Lower leg skin (tissue), 4 donors: ENCODE results near the gene PARM1. TPM values are rescaled to one million over a fixed set of nuclear protein-coding genes. Genes with fewer than 3 reads are reported as not detected.

Experiments used
- DNase-seq, 2 donors: peaks; one replicate each; pipeline ENCODE4 v3.0.0-alpha.2; 2019; ENCODE audit warnings: low spot score in 2 of 2
- H3K4me3 ChIP-seq: fragments of 200-600 bp; sonication (generic); 2 replicates; pipeline ENCODE4 v1.5.1; 2017; ENCODE audit warnings: mild to moderate bottlenecking, low read depth; ENCODE audit not compliant: poor library complexity, severe bottlenecking
- CTCF ChIP-seq, 3 donors: fragments of 450-650 bp; IDR thresholded peaks; one replicate each; pipeline ENCODE4 v1.5.1; 2016; ENCODE audit warnings: antibody characterized with exemption in 3 of 3, mild to moderate bottlenecking in 3 of 3, moderate library complexity in 2 of 3
- POLR2A ChIP-seq, 2 donors: fragments of 450-650 bp; IDR thresholded peaks; one replicate each; pipeline ENCODE4 v1.6.1; 2016 to 2017; ENCODE audit warnings: antibody characterized with exemption in 2 of 2, mild to moderate bottlenecking in 1 of 2, moderate library complexity in 1 of 2
- WGBS, 2 donors: methylation state at CpG; one replicate each; pipeline ENCODE4 v1.1.5; 2018; 5-methylcytosine and 5-hydroxymethylcytosine counted together
- intact Hi-C: fragments of 100-400 bp; cut with DNase I; formaldehyde crosslinking; loops from one replicate; pipeline ENCODE4 v1.15.0; 2023; ENCODE audit warnings: low total_unique reads
- total RNA-seq, 4 donors: library from RNA; depleted of rRNA; stranded (reverse); fragments of >200 nt; gene quantifications; one replicate each; pipeline ENCODE4 v1.1.0, GENCODE V29; 2016

PARM1 gene
- total RNA-seq, 4 donors from 2014 or later, result 7.1 to 28.0 (median 10.9) TPM

DNA sequence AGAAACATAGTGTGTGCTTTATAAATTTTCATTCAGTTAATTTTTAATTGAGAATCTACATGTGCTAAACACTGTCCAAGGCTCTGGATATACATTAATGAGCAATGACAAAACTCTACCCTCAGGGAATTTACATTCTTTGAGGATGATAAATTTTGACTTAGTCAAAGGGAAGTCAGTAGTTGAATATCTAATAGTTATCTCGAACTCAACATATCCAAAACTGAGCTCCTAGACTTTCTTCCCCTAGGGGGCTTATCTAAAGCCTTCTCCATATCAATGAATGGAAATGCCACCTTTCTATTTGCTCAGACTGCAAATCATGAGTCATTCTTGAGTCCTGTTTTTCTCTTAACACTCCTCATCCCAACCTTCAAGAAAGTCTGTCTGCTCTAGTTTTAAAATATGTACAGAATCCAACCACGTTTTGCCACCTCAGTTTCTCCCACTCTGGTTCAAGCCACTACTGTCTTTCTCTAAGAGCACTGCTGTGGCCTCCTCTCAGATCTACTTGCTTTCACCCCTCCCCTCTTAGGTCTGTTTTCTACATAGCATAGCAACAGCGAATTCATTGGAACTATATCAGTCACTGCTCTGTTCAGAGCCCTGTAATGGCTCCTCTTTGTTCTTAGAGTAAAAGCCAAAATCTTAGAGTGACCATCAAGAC lies 9.5 kb downstream of the PARM1 start:
- H3K4me3 ChIP-seq, result no peak overlapping the region
- no peak for DNase-seq
- intact Hi-C loops, result no loop called here
- TF ChIP-seq CTCF (IDR thresholded peaks at IDR 0.05), result no peak
- no peak for TF ChIP-seq POLR2A (IDR thresholded peaks at IDR 0.05)
- WGBS, 2 donors, result 55 to 65% methylated on average over 3 of the region's 3 CpGs

DNA sequence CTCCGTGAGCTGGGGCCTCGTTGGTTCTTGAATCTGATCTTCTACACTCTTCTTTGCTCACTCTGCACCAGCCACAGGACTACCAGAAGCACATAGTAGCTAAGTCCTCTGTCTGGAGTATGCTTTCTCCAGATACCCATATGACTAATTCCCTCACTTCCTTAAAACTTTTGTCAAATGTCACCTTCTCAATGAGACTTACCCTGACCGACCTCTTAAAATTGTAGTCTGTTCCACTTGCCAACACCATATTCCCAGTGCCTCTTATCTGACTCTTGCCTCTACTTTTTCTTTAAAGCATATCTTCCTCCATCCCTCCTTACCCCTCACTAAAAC lies 10.0 kb downstream of the PARM1 start:
- intact Hi-C loops, result no loop called here
- no peak overlapping the region for H3K4me3 ChIP-seq
- DNase-seq, result no peak
- TF ChIP-seq CTCF (IDR thresholded peaks at IDR 0.05) (no peak), POLR2A (IDR thresholded peaks at IDR 0.05) (no peak)
- WGBS, 2 donors, result 82 to 84% methylated on average over 3 of the region's 3 CpGs

DNA sequence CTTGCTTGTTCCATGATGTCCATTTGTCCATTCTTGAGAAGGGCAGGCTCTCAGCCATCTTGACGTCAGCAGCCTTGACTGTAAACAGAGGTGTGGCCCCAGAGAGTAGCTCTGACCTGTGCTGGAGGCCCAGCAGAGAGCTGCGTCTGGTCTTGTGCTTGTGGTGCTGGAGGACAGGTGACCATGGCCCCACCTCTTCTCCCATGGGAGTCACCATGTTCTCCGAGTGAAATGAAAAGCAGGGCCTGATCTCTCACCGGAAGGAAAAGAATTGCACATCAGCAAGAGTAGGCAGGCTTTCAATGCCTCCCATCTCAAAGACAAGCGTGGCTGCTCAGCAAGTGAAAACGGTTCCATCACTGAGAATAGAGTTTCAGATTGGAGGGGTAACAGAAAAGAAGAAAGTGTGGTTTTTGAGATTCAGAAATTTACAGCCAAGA lies 11.5 kb downstream of the PARM1 start:
- WGBS, 2 donors, result 68 to 75% methylated on average over 6 of the region's 6 CpGs
- no peak for DNase-seq
- intact Hi-C loops, result no loop called here

GRCh38 chr4:74946196-74946595 lies 13.3 kb downstream of the PARM1 start:
- TF ChIP-seq CTCF (IDR thresholded peaks at IDR 0.05) (no peak), POLR2A (IDR thresholded peaks at IDR 0.05) (no peak)
- intact Hi-C loops, result no loop called here
- no peak for DNase-seq
- H3K4me3 ChIP-seq, result no peak overlapping the region
- 75% methylated on average over 3 of the region's 3 CpGs for WGBS, 2 donors

More for the DNA sequence above, 11.5 kb downstream of the PARM1 start:
- TF ChIP-seq CTCF (IDR thresholded peaks at IDR 0.05) (no peak), POLR2A (IDR thresholded peaks at IDR 0.05) (no peak)
- no peak overlapping the region for H3K4me3 ChIP-seq

- intact Hi-C loops, result no loop called here
- no peak overlapping the region for H3K4me3 ChIP-seq
- no peak for TF ChIP-seq CTCF (IDR thresholded peaks at IDR 0.05)
- TF ChIP-seq POLR2A (IDR thresholded peaks at IDR 0.05), result no peak
- no peak for DNase-seq
- WGBS, 2 donors, result 79 to 82% methylated on average over 2 of the region's 2 CpGs
Observed at GRCh38 chr4:74947798-74948197, 14.9 kb downstream of the PARM1 start.

DNA sequence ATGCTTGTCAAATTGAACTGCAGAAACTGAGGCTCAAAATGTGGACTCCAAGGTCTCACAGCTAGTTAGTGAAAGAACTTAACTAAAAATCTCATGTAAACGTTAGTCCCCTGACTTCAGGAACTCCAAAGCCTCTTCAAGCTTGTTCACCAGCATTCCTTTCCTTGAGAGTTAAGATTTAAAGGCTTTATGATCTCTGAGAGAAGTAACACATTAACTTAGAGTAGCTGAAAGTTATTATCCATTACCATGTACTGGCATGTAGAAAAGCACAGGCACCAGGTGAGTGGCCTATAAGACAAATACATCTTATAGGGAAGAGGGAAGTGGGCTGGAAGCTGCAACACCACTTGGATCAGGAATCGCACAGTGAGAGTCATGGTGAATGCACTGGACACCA lies 15.3 kb downstream of the PARM1 start:
- no peak for DNase-seq
- no peak for TF ChIP-seq POLR2A (IDR thresholded peaks at IDR 0.05)
- TF ChIP-seq CTCF (IDR thresholded peaks at IDR 0.05), result no peak
- WGBS, 2 donors, result 60 to 69% methylated on average over 2 of the region's 2 CpGs
- intact Hi-C loops, result no loop called here
- H3K4me3 ChIP-seq, result no peak overlapping the region
